ENCODE measurements around the gene WNT1. TPM values are rescaled to one million over a fixed set of nuclear protein-coding genes. Genes with fewer than 3 reads are reported as not detected.

The WNT1 gene
- total and polyA plus RNA-seq, 9 of the 15 experiments (the other 6 are each of a cell fraction or from before 2014, with no cell fraction given), result not detected

DNA sequence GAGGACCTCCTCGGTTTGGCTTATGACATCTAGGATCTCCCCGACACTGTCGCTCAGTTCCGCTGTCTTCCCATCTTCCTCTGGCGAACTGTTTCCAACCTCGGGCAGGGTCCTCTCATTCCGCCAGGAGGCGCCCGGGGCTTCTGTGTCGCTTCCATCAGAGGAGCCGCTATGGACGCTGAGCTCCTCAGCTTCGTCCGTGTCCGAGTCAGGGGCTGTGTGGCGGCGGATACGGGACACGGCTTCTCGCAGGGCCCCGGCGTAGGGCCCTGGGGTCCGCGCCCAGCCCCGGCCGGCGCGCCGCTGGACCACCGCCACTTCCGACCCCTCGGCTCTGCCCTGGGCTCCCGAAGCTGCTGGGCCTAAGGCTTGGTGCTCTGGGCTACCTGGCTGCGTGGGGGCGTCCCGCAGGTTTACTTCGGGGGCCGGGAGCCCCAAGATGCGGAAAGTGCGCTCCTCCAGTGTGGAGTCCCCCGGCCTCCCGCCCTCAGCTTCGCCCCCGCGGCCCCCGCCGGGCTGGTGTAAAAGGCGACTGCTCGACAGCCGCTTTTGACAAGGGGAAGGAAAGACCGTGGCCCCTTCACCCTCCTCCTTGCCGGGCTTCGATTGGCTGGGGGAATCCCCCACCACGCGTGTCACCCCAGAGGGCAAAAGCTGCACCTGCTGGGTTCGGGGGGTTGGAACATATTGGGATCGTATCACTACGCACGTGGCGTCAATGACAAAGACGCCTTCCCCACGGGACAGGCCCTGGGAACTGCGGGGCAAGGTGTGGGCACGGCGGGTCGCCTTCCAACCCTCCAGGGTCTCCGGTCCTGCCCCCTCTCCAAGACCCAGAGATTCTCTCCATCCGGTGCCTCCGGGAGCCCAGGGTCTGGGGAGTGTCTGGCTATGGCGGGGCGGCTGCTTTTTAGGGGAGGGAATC is 18.9 kb downstream of the WNT1 start (continued):
- TF ChIP-seq YY1 (IDR thresholded peaks at IDR 0.05; ENCODE audit: borderline replicate concordance in 1 of 3, control insufficient read depth in 1 of 3, extremely low read depth in 1 of 3, insufficient read depth in 3 of 3, insufficient read length in 1 of 3, insufficient replicate concordance in 2 of 3, low read depth in 1 of 3, low read length in 2 of 3), result peak in 2 of 3 experiments; percentile 76 to 82
- TF ChIP-seq, protein P1, sequence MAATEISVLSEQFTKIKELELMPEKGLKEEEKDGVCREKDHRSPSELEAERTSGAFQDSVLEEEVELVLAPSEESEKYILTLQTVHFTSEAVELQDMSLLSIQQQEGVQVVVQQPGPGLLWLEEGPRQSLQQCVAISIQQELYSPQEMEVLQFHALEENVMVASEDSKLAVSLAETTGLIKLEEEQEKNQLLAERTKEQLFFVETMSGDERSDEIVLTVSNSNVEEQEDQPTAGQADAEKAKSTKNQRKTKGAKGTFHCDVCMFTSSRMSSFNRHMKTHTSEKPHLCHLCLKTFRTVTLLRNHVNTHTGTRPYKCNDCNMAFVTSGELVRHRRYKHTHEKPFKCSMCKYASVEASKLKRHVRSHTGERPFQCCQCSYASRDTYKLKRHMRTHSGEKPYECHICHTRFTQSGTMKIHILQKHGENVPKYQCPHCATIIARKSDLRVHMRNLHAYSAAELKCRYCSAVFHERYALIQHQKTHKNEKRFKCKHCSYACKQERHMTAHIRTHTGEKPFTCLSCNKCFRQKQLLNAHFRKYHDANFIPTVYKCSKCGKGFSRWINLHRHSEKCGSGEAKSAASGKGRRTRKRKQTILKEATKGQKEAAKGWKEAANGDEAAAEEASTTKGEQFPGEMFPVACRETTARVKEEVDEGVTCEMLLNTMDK (IDR thresholded peaks at IDR 0.05; ENCODE audit: borderline replicate concordance, insufficient read depth, low read depth, low read length, poor library complexity, severe bottlenecking), result peak; percentile 87
- TF ChIP-seq SIN3B (IDR thresholded peaks at IDR 0.05; ENCODE audit: low read depth), result no peak
- TF ChIP-seq, protein P2, sequence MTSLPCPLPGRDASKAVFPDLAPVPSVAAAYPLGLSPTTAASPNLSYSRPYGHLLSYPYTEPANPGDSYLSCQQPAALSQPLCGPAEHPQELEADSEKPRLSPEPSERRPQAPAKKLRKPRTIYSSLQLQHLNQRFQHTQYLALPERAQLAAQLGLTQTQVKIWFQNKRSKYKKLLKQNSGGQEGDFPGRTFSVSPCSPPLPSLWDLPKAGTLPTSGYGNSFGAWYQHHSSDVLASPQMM (CRISPR knock-in tag; IDR thresholded peaks at IDR 0.05), result no peak
- TF ChIP-seq COPS2 (conservative IDR thresholded peaks at IDR 0.05), result no peak
- no peak for TF ChIP-seq EHMT2 (IDR thresholded peaks at IDR 0.05)
- no peak for TF ChIP-seq IRF2 (CRISPR knock-in tag; IDR thresholded peaks at IDR 0.05)
- TF ChIP-seq, protein P3, sequence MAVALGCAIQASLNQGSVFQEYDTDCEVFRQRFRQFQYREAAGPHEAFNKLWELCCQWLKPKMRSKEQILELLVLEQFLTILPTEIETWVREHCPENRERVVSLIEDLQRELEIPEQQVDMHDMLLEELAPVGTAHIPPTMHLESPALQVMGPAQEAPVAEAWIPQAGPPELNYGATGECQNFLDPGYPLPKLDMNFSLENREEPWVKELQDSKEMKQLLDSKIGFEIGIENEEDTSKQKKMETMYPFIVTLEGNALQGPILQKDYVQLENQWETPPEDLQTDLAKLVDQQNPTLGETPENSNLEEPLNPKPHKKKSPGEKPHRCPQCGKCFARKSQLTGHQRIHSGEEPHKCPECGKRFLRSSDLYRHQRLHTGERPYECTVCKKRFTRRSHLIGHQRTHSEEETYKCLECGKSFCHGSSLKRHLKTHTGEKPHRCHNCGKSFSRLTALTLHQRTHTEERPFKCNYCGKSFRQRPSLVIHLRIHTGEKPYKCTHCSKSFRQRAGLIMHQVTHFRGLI (CRISPR knock-in tag; IDR thresholded peaks at IDR 0.05), result no peak
- no peak for TF ChIP-seq PURB (CRISPR knock-in tag; IDR thresholded peaks at IDR 0.05; ENCODE audit: low read depth)
- TF ChIP-seq CREM (IDR thresholded peaks at IDR 0.05; ENCODE audit: low read depth), result peak; percentile 42; the same call in 1 of the 2 replicates
- TF ChIP-seq, protein P4, sequence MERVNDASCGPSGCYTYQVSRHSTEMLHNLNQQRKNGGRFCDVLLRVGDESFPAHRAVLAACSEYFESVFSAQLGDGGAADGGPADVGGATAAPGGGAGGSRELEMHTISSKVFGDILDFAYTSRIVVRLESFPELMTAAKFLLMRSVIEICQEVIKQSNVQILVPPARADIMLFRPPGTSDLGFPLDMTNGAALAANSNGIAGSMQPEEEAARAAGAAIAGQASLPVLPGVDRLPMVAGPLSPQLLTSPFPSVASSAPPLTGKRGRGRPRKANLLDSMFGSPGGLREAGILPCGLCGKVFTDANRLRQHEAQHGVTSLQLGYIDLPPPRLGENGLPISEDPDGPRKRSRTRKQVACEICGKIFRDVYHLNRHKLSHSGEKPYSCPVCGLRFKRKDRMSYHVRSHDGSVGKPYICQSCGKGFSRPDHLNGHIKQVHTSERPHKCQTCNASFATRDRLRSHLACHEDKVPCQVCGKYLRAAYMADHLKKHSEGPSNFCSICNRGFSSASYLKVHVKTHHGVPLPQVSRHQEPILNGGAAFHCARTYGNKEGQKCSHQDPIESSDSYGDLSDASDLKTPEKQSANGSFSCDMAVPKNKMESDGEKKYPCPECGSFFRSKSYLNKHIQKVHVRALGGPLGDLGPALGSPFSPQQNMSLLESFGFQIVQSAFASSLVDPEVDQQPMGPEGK (CRISPR knock-in tag; IDR thresholded peaks at IDR 0.05; ENCODE audit: borderline replicate concordance), result no peak
- TF ChIP-seq ZNF644 (tag; IDR thresholded peaks at IDR 0.05; ENCODE audit: low read depth), result no peak
- peak; percentile 70 to 86 for TF ChIP-seq RAD21 (CRISPR knock-in tag; conservative IDR thresholded peaks at IDR 0.05 in 1 of 2, IDR thresholded peaks at IDR 0.05 in 1 of 2)
- TF ChIP-seq, protein P5, sequence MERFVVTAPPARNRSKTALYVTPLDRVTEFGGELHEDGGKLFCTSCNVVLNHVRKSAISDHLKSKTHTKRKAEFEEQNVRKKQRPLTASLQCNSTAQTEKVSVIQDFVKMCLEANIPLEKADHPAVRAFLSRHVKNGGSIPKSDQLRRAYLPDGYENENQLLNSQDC (CRISPR knock-in tag; IDR thresholded peaks at IDR 0.05), result no peak
- no peak for TF ChIP-seq SMARCA4 (IDR thresholded peaks at IDR 0.05)
- no peak for TF ChIP-seq ARNT (IDR thresholded peaks at IDR 0.05)
- no peak for TF ChIP-seq POU5F1 (IDR thresholded peaks at IDR 0.05; ENCODE audit: borderline replicate concordance, low read depth, low read length, partially characterized antibody)
- no peak for TF ChIP-seq GATAD2A (IDR thresholded peaks at IDR 0.05)
- TF ChIP-seq PHF21A (IDR thresholded peaks at IDR 0.05; ENCODE audit: borderline replicate concordance, low read depth), result no peak

All from K562 (cell line).